ENCODE results near the gene KCNK13.

GRCh38 chr14:90201344-90201743, 139.6 kb downstream of the KCNK13 start:
- TF ChIP-seq KLF1 (tag by site-specific recombination; IDR thresholded peaks at IDR 0.05) (no peak), CTCF (tag by site-specific recombination; IDR thresholded peaks at IDR 0.05) (no peak)

Measured in HEK293 (cell line).